Chondrocyte (in vitro differentiated cells): ENCODE data around the gene ARPC5. TPM values are rescaled to one million over a fixed set of nuclear protein-coding genes. Genes with fewer than 3 reads are reported as not detected.

ENCODE experiments used
- DNase-seq: peaks from one replicate; pipeline ENCODE4 v3.0.0; 2021; ENCODE audit warnings: mixed read lengths, low spot score
- H3K27ac Mint-ChIP-seq: one replicate; pipeline ENCODE4 v1.8.0; 2021; ENCODE audit warnings: mild to moderate bottlenecking, moderate library complexity, mixed read lengths; ENCODE audit not compliant: unreplicated experiment
- H3K27me3 Mint-ChIP-seq: 2 replicates; pipeline ENCODE4 v1.8.0; 2021; ENCODE audit warnings: low read depth, mixed read lengths
- H3K36me3 Mint-ChIP-seq: 2 replicates; pipeline ENCODE4 v1.8.0; 2021; ENCODE audit warnings: low read depth, mixed read lengths
- H3K4me1 Mint-ChIP-seq: 2 replicates; pipeline ENCODE4 v1.8.0; 2021; ENCODE audit warnings: low read depth, mild to moderate bottlenecking, mixed read lengths
- H3K4me3 Mint-ChIP-seq: one replicate; pipeline ENCODE4 v1.8.0; 2021; ENCODE audit warnings: mild to moderate bottlenecking, moderate library complexity, mixed read lengths; ENCODE audit not compliant: unreplicated experiment
- H3K9me3 Mint-ChIP-seq: 2 replicates; pipeline ENCODE4 v1.8.0; 2021; ENCODE audit warnings: low read depth, mixed read lengths
- total RNA-seq: library from RNA; stranded (reverse); gene quantifications from 3 replicates; pipeline ENCODE4 v1.2.1, GENCODE V29; 2021
- TF ChIP-seq, protein P1 (sequence below): fragments of 200-600 bp; sonication (generic); IDR thresholded peaks from 2 replicates; pipeline ENCODE4 v1.5.0; 2021; ENCODE audit warnings: antibody characterized with exemption, mild to moderate bottlenecking, moderate library complexity

Gene ARPC5
- total RNA-seq, 1 donor from 2014 or later, result 192 TPM

DNA sequence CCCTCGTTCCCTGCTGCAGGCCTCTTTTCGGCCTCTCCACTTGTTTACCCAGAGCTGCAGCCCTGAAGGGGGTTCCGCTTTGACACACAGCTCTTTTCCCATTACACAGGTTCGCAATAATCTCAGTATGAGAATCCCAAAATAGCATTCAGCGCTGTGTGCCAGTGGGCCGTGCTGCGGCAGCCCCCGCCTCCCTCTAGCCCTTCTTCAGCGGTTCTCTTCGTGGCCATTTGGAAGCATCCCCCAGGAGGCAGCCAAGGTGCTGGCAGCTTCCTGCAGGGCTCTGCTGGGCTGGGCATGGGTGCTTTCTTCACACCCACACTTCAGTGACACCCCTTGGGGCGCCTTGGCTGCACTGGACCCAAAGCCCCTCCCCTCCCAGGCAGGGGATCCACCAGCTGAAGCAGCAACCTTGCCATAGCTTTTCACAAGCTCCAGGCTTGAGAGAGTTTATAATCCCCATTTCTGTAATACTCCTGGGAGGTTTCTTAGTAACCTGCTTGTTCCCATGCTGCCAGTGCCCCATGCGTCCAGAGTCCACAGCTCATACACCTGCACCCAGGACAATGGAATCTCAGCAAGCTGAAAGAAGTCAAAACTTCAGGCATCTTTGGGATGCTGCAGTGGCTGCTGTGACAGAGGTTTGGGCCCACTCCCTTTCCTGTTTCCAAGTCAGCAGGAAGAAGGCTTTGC is 53.4 kb downstream of the ARPC5 start:
- no peak overlapping the region for H3K4me3 Mint-ChIP-seq
- TF ChIP-seq, protein P1, sequence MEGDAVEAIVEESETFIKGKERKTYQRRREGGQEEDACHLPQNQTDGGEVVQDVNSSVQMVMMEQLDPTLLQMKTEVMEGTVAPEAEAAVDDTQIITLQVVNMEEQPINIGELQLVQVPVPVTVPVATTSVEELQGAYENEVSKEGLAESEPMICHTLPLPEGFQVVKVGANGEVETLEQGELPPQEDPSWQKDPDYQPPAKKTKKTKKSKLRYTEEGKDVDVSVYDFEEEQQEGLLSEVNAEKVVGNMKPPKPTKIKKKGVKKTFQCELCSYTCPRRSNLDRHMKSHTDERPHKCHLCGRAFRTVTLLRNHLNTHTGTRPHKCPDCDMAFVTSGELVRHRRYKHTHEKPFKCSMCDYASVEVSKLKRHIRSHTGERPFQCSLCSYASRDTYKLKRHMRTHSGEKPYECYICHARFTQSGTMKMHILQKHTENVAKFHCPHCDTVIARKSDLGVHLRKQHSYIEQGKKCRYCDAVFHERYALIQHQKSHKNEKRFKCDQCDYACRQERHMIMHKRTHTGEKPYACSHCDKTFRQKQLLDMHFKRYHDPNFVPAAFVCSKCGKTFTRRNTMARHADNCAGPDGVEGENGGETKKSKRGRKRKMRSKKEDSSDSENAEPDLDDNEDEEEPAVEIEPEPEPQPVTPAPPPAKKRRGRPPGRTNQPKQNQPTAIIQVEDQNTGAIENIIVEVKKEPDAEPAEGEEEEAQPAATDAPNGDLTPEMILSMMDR, result no peak
- H3K36me3 Mint-ChIP-seq, result no peaks in the 10 kb centered on the region
- H3K4me1 Mint-ChIP-seq, result peaks cover 3% of the 10 kb centered on the region
- no peaks in the 10 kb centered on the region for H3K27me3 Mint-ChIP-seq
- no peak for DNase-seq
- H3K27ac Mint-ChIP-seq, result no peak overlapping the region
- no peaks in the 10 kb centered on the region for H3K9me3 Mint-ChIP-seq

DNA sequence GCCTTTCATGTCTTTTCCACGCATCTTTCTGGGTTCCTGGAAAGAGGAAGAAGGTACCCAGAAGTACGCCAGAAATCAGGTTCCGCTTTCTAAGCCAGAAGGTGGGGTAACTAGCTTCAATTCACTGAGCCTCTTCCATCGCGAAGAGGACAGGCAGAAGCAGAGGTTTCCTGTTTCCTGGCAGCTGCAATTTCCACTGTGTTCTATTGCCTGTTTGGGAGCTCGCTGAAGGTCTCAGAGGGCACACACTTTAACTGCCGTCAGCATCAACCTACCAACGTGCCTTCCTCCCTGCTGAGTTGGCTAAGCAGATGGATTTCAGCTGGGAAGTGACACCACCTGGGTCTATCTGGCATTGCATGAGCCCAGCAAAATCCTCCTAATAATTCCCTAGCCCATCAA is 55.3 kb downstream of the ARPC5 start:
- Mint-ChIP-seq H3K27me3 (no peaks in the 10 kb centered on the region), H3K36me3 (no peaks in the 10 kb centered on the region), H3K4me1 (peaks cover 17% of the 10 kb centered on the region), H3K27ac (no peak overlapping the region), H3K4me3 (no peak overlapping the region), H3K9me3 (no peaks in the 10 kb centered on the region)
- DNase-seq, result no peak
- TF ChIP-seq, protein P1, result peak; percentile 67

DNA sequence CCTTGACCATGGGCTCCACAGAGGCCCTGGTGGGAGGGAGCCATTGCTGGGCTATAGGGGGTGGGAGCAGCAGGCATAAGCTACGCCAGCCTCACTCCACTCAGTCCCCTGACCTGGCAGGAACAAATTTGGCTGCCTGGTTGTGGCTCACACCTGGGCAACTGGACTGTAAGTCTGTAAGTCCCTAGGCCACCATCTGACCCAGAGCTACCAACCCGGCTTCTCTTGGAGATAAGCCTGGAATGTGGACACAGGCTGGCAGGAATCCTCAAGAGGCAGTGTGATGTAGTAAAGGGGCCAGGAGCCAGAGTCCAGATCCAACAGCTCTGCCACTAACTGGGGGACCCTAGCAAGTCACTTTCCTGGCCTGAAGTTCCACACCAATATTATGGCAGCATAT is 56.7 kb downstream of the ARPC5 start:
- Mint-ChIP-seq H3K4me3 (no peak overlapping the region), H3K27me3 (no peaks in the 10 kb centered on the region), H3K4me1 (peaks cover 26% of the 10 kb centered on the region), H3K27ac (no peak overlapping the region), H3K9me3 (no peaks in the 10 kb centered on the region), H3K36me3 (no peaks in the 10 kb centered on the region)
- DNase-seq, result no peak
- TF ChIP-seq, protein P1, result no peak

DNA sequence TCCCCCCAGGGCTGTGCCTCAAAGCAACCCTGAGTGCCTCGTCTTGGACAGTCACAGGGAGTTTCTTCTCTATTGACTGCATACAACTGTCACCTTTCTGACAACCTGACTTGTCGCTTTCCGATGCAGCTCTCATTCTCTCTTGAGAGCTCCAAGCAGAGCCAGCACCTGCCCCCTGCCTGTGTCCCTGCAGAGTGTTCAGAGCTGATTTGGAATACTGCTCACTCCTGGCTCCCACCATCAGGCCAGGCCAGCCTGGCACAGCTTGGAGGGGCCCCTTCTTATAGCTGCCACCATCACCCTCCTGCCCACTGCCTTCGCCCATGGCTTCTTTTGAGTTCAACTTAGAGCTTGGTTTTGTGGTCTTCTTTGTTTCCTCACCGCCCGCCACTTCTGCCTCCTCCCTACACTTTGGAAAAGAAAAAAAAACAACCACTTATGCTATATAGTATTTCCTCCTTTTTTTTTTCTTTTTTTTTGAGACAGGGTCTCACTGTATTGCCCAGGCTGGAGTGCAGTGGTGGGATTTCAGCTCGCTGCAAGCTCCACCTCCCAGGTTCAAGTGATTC is 57.6 kb downstream of the ARPC5 start:
- Mint-ChIP-seq H3K4me3 (no peak overlapping the region), H3K36me3 (no peaks in the 10 kb centered on the region), H3K9me3 (no peaks in the 10 kb centered on the region), H3K27ac (no peak overlapping the region), H3K27me3 (no peaks in the 10 kb centered on the region), H3K4me1 (peaks cover 26% of the 10 kb centered on the region)
- TF ChIP-seq, protein P1, result no peak
- DNase-seq, result no peak

DNA sequence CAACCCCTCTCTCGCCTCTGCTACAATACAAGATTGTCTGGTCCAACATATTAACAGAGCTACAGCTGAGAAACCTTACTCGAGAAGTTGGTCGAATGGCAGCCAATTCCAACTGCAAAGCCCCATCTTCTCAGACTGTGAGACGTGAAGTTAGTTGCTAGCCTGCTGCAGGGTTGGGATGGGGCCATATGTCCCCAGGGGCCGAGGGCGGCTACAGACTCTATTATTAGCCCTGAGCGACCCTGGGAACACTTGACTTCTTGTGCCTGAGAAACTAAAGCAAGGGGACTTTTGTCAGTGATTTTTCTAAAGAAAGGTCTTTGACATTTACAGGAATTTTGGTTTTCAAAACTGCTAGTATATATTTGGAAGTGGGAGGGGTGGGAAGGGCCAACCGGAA is 59.0 kb downstream of the ARPC5 start:
- TF ChIP-seq, protein P1, result no peak
- no peaks in the 10 kb centered on the region for H3K9me3 Mint-ChIP-seq
- H3K27me3 Mint-ChIP-seq, result no peaks in the 10 kb centered on the region
- peaks cover 33% of the 10 kb centered on the region for H3K4me1 Mint-ChIP-seq
- DNase-seq, result no peak
- no peaks in the 10 kb centered on the region for H3K36me3 Mint-ChIP-seq
- H3K27ac Mint-ChIP-seq, result peak overlapping the region; percentile 46
- no peak overlapping the region for H3K4me3 Mint-ChIP-seq
